Stimulated activated CD4-positive, alpha-beta T cell treated with anti-CD3 and anti-CD28 coated beads, Interleukin-4, amount 100 ng/mL, for 24 hours (primary cell): ENCODE data around the gene PKMYT1.
"Not testable (repeated sequence)": the region's sequence is repeated elsewhere in the genome, so short reads cannot be mapped to it uniquely, and the experiment has no call there.

ENCODE experiments used
- DNase-seq: peaks from one replicate; pipeline ENCODE4 v3.0.0-alpha.2; 2020

Gene PKMYT1

DNA sequence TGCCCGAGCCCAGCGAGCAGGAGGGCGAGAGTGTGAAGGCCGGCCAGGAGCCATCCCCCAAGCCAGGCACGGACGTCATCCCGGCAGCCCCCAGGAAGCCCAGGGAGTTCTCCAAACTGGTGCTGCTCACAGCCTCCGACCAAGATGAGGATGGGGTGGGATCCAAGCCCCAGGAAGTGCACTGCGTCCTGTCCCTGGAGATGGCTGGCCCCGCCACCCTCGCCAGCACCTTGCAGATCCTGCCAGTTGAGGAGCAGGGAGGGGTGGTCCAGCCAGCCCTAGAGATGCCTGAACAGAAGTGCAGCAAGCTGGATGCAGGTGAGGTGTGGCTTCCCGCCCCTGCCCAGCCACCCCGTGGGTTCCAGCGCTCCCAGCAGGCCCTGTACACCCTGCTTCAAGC lies 50.6 kb downstream of the PKMYT1 start:
- no peak for DNase-seq

DNA sequence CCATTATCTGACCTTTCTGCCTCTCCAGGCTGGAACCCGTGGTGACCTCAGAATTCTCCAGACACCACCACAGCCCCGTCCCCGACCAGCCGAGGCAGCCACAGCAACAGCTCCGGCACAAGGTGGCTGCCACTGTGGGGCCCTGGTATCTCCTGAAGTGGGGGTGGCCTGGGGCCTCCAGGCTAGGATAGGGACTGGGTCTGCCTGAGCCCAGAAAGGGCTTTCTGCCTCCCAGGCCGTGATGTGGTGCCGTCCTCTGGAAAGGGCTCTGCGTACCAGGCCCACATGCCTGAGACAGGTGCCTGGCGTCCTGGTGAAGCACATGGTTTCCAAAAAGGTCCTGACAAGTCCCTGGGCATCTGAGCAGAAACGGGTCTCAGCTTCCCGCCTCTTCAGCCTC lies 51.5 kb downstream of the PKMYT1 start:
- no peak for DNase-seq

GRCh38 chr16:2928151-2928550 lies 52.1 kb downstream of the PKMYT1 start:
- not testable (repeated sequence) for DNase-seq

- DNase-seq: peak; percentile 90
Measured at GRCh38 chr16:2927010-2927646, 53.1 kb downstream of the PKMYT1 start.

- DNase-seq: no peak
Measured at GRCh38 chr16:2926650-2926999, 53.6 kb downstream of the PKMYT1 start.

DNA sequence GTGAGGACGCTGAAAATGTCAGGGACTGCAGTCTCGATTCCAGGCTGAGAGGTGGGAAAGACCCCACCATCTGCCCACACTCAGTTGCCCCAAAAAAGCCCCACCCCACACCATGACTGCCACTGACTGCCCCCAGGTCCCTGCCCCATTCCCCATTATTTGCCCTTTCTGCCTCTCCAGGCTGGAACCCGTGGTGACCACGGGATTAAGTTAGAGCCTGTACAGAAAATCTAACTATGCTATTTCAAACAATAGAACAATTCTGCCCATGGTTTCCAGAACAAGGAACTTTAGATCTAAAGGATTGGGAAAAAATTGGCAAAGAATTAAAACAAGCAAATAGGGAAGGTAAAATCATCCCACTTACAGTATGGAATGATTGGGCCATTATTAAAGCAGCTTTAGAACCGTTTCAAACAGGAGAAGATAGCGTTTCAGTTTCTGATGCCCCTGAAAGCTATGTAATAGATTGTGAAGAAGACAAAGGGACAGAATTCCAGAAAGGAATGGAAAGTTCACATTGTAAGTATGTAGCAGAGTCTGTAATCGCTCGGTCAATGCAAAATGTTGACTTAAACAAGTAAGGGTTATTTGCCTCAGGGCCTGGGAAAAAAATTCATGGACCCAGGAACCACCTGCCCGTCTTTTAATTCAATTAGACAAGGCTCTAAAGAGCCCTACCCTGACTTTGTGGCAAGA lies 54.1 kb downstream of the PKMYT1 start:
- DNase-seq: no peak

DNA sequence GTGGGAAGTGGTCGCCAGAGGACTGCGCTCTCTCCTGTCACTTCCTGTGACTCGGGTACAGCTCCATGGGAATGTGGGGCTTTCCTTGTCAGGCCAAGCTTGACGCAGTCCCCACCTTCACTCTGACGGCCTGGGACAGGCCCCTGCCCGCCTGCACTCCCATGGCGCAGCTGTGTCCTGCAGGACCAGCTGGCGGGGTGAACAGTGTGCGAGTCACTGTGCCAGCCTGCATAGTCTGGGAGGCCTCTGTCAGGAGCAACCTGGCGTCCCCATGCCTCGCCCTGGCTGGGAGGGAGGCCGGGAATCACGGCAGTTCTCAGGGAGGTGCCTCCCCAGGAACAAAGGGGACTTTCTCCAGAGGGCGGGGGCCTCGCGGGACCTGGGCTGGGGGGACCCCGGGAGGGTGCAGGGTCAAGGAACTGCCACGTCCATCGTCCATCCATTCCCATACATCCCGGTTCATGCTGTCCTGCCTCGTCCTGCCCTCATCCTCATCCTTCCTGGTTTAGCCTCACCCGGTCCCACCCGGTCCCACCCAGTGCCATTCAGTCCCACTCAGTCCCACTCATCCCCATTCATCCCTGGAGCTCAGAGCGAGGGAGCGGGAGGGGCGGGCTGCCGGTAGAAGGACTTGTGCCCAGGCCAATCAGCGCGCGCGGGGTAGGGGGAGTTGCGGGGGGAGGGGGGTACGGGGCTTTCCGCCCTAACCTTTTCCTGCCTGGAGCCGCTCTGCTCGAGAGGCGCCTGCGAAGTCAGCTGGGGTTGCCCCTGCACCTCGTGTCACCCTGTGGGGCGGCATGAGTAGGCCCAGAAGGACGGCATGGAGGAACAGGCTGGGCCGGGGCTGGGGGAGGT lies 55.1 kb downstream of the PKMYT1 start:
- DNase-seq: no peak

DNA sequence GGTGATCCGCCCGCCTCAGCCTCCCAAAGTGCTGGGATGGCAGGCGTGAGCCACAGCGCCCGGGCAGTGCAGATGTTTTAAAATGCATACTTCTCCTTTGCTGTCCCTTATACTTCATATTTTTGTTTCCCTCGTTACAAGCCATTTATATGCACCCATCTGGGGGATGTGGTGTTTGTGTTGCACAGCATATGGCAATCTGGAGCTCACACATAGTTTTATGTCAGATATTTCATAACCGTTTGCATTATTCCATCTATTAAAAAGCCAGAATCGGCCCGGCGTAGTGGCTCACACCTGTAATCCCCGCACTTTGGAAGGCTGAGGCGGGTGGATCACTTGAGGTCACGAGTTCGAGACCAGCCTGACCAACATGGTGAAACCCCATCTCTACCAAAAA lies 56.8 kb downstream of the PKMYT1 start:
- no peak for DNase-seq
